ENCODE measurements around the gene SPEN. TPM values are rescaled to one million over a fixed set of nuclear protein-coding genes. Genes with fewer than 3 reads are reported as not detected.

Gene SPEN
- polyA plus RNA-seq, 1 donor (not counting 4 experiments of a cell fraction or from before 2014, with no cell fraction given): 8.9 TPM

DNA sequence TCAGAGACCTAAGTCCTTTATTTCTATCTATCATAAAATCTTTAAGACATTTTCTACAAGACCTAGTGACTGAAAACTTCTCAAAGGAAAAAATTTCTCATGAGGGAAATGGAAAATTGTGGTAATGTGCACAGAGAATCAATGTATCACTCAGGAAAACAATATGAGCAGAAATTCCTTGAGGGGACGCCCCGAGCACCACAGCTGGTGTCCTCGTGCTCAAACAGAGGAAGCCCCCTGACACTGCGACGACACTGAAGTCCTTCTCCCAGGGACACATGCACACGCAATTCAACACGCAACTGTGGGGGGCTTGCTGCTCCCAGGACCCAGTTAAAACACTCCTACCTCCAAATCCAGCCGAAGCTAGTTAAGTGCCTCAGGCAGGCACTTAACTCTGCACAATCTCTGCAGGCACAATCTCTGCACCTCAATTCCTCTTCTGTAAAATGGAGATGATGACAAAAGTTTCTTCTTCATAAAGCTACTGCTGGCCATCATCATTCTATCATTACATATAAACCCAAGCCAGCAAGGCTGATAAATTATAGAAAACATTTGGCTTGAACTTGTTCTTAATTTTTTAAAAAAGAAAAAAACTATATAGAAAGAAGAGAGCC, 112.4 kb downstream of the SPEN start:
- Histone ChIP-seq H3K79me2 (ENCODE audit: control insufficient read depth, insufficient read depth, low read length) (peaks cover 53% of the 10 kb centered on the region), H3K4me1 (ENCODE audit: control insufficient read depth, extremely low read depth, insufficient read depth, low read length) (peaks cover 12% of the 10 kb centered on the region), H3K27ac (ENCODE audit: control insufficient read depth, insufficient read depth, low read length) (no peak overlapping the region), H3K4me2 (ENCODE audit: control insufficient read depth, extremely low read depth, insufficient read depth, low read depth, low read length) (no peak overlapping the region), H3K27me3 (ENCODE audit: control insufficient read depth, extremely low read depth, insufficient read depth, low read length) (no peaks in the 10 kb centered on the region), H2AFZ (ENCODE audit: control insufficient read depth, low read length) (no peak overlapping the region), H3K9me3 (ENCODE audit: control insufficient read depth, low read depth, low read length) (no peaks in the 10 kb centered on the region), H3K36me3 (ENCODE audit: control insufficient read depth in 2 of 2, extremely low read depth in 1 of 2, insufficient read depth in 2 of 2, low read length in 2 of 2) (peaks cover 4% of the 10 kb centered on the region in 2 experiments), H3K9ac (ENCODE audit: control insufficient read depth, extremely low read depth, insufficient read depth, low read length) (no peak overlapping the region), H3K4me3 (ENCODE audit: control insufficient read depth in 2 of 3, extremely low read depth in 1 of 3, insufficient read depth in 2 of 3, low read depth in 1 of 3, low read length in 3 of 3) (no peak overlapping the region), H4K20me1 (ENCODE audit: control insufficient read depth, extremely low read depth, insufficient read depth, low read length) (no peaks in the 10 kb centered on the region), H3K9me1 (ENCODE audit: control insufficient read depth, extremely low read depth, insufficient read depth, low read length) (no peaks in the 10 kb centered on the region)
- dilution Hi-C loops (cut with MboI; ENCODE audit: extremely low pct_ligation_motif_present, low sequenced_read_pairs): no loop called here
- no peak for DNase-seq (ENCODE audit: low read depth, low spot score)
- FAIRE-seq: no peak
- TF ChIP-seq EZH2 (IDR thresholded peaks at IDR 0.05; ENCODE audit: low read length): no peak
- TF ChIP-seq, protein P1, sequence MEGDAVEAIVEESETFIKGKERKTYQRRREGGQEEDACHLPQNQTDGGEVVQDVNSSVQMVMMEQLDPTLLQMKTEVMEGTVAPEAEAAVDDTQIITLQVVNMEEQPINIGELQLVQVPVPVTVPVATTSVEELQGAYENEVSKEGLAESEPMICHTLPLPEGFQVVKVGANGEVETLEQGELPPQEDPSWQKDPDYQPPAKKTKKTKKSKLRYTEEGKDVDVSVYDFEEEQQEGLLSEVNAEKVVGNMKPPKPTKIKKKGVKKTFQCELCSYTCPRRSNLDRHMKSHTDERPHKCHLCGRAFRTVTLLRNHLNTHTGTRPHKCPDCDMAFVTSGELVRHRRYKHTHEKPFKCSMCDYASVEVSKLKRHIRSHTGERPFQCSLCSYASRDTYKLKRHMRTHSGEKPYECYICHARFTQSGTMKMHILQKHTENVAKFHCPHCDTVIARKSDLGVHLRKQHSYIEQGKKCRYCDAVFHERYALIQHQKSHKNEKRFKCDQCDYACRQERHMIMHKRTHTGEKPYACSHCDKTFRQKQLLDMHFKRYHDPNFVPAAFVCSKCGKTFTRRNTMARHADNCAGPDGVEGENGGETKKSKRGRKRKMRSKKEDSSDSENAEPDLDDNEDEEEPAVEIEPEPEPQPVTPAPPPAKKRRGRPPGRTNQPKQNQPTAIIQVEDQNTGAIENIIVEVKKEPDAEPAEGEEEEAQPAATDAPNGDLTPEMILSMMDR (optimal IDR thresholded peaks at IDR 0.05 in 1 of 3, IDR thresholded peaks at IDR 0.05 in 1 of 3, conservative IDR thresholded peaks at IDR 0.05 in 1 of 3; ENCODE audit: extremely low read depth in 1 of 3, insufficient read depth in 2 of 3, low read length in 3 of 3): no peak

DNA sequence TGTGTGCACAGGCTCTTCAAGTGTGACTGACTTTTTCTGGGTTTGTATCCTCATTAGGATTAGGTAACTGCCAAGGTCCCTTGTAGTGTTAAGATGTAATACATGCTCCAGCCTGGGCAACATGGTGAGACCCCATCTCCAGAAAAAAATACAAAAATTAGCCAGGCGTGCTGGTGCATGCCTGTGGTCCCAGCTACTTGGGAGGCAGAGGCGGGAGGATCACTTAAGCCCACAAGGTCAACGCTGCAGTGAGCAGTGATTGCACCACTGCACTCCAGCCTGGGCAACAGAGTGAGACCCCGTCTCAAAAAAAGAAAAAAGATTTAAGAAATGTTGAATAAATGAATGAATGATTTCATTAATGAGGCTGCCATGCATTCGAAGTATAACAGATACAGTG, 113.3 kb downstream of the SPEN start:
- Histone ChIP-seq H3K9ac (ENCODE audit: control insufficient read depth, extremely low read depth, insufficient read depth, low read length) (no peak overlapping the region), H3K27me3 (ENCODE audit: control insufficient read depth, extremely low read depth, insufficient read depth, low read length) (no peaks in the 10 kb centered on the region), H3K4me3 (ENCODE audit: control insufficient read depth in 2 of 3, extremely low read depth in 1 of 3, insufficient read depth in 2 of 3, low read depth in 1 of 3, low read length in 3 of 3) (no peak overlapping the region), H3K4me1 (ENCODE audit: control insufficient read depth, extremely low read depth, insufficient read depth, low read length) (peaks cover 10% of the 10 kb centered on the region), H3K9me1 (ENCODE audit: control insufficient read depth, extremely low read depth, insufficient read depth, low read length) (no peaks in the 10 kb centered on the region), H3K27ac (ENCODE audit: control insufficient read depth, insufficient read depth, low read length) (no peak overlapping the region), H4K20me1 (ENCODE audit: control insufficient read depth, extremely low read depth, insufficient read depth, low read length) (no peaks in the 10 kb centered on the region), H2AFZ (ENCODE audit: control insufficient read depth, low read length) (no peak overlapping the region), H3K9me3 (ENCODE audit: control insufficient read depth, low read depth, low read length) (no peaks in the 10 kb centered on the region), H3K4me2 (ENCODE audit: control insufficient read depth, extremely low read depth, insufficient read depth, low read depth, low read length) (no peak overlapping the region), H3K79me2 (ENCODE audit: control insufficient read depth, insufficient read depth, low read length) (peaks cover 53% of the 10 kb centered on the region), H3K36me3 (ENCODE audit: control insufficient read depth in 2 of 2, extremely low read depth in 1 of 2, insufficient read depth in 2 of 2, low read length in 2 of 2) (peaks cover 4% of the 10 kb centered on the region in 2 experiments)
- TF ChIP-seq, protein P1 (optimal IDR thresholded peaks at IDR 0.05 in 1 of 3, IDR thresholded peaks at IDR 0.05 in 1 of 3, conservative IDR thresholded peaks at IDR 0.05 in 1 of 3; ENCODE audit: extremely low read depth in 1 of 3, insufficient read depth in 2 of 3, low read length in 3 of 3): no peak
- TF ChIP-seq EZH2 (IDR thresholded peaks at IDR 0.05; ENCODE audit: low read length): no peak
- dilution Hi-C loops (cut with MboI; ENCODE audit: extremely low pct_ligation_motif_present, low sequenced_read_pairs): no loop called here
- FAIRE-seq (no peak), DNase-seq (ENCODE audit: low read depth, low spot score) (no peak)

Data from keratinocyte (primary cell).